ENCODE data around the gene HSFX1. TPM values are rescaled to one million over a fixed set of nuclear protein-coding genes. Genes with fewer than 3 reads are reported as not detected.
A peak's percentile ranks its signal among the peaks of the same experiment; 100 is the strongest.
"Not testable (repeated sequence)": the region's sequence is repeated elsewhere in the genome, so short reads cannot be mapped to it uniquely, and the experiment has no call there.

The HSFX1 gene
- total RNA-seq, 6 experiments from 2014 or later, result 0.25 to 1.1 (median 0.70) TPM; not detected in 1

DNA sequence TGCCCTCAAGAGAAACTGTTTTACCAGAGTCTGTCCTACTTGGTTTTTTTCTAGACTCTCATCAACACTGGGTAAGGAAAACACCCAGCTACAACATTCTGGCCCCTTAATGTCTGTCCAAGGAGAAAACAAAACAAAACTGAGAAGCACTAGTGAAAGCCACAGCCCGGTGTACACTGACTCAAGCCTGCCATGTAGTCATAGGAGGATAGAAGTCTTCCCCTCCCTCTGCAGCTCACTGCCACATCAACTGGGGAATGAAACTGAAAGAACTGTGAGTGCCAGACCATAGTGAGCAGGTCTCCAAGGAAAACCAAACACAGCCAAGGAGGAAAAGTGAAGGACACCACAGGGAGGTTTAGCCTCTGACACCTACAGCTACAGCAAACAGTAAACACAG lies 21.7 kb downstream of the HSFX1 start:
- ATAC-seq, result peak in 2 of 4 donors; percentile 21 to 55
- no CpG with 5 or more reads among the region's 1 CpG for WGBS (ENCODE audit: insufficient coverage, low coverage, low lambda C conversion rate, missing lambda C conversion rate)
- intact Hi-C loops (cut with DNase I), result not testable (repeated sequence)

DNA sequence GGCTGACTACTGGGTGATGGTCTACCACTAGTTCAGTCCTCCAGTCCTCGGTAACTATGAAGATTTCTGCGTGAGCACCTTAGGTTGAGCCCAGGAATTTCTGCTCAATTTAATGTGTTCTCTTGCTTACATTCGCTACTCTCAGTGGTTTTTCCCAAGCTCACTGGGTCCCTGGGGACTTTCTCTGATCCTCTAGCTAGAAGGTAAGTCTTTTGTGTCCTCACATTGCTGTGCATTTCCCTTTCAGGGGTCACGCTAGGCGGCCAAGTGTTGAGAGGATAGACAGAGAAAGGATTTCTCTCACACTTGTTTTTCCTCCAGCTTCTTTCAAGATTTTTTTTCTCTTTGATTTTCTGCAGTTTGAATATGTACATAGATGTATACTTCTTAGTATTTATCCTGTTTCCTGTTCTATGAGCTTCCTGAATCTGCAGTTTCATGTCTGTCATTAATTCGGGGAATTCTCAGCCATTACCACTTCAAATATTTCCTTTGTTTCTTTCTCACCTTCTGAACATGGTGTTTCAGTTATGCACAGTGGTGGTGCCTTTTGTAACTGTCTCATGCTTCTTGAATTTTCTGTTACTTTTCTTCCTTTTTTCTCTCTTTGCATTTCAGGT lies 25.3 kb downstream of the HSFX1 start:
- Histone ChIP-seq H3K27me3 (no peaks in the 10 kb centered on the region), H3K36me3 (no peaks in the 10 kb centered on the region), H3K4me3 (no peak overlapping the region), H3K4me1 (no peaks in the 10 kb centered on the region), H3K9me3 (no peaks in the 10 kb centered on the region), H3K27ac (no peak overlapping the region)
- ATAC-seq (no peak), DNase-seq (no peak)
- TF ChIP-seq, protein P1, sequence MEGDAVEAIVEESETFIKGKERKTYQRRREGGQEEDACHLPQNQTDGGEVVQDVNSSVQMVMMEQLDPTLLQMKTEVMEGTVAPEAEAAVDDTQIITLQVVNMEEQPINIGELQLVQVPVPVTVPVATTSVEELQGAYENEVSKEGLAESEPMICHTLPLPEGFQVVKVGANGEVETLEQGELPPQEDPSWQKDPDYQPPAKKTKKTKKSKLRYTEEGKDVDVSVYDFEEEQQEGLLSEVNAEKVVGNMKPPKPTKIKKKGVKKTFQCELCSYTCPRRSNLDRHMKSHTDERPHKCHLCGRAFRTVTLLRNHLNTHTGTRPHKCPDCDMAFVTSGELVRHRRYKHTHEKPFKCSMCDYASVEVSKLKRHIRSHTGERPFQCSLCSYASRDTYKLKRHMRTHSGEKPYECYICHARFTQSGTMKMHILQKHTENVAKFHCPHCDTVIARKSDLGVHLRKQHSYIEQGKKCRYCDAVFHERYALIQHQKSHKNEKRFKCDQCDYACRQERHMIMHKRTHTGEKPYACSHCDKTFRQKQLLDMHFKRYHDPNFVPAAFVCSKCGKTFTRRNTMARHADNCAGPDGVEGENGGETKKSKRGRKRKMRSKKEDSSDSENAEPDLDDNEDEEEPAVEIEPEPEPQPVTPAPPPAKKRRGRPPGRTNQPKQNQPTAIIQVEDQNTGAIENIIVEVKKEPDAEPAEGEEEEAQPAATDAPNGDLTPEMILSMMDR (IDR thresholded peaks at IDR 0.05), result no peak
- no peak for TF ChIP-seq POLR2A (IDR thresholded peaks at IDR 0.05)
- 40% methylated on average over 6 of the region's 6 CpGs for WGBS (ENCODE audit: insufficient coverage, low coverage, low lambda C conversion rate, missing lambda C conversion rate)
- intact Hi-C loops (cut with DNase I), result no loop called here

More for the DNA sequence above, 21.7 kb downstream of the HSFX1 start:
- DNase-seq, H3K9me3 ChIP-seq, H3K27me3 ChIP-seq, H3K4me3 ChIP-seq, H3K36me3 ChIP-seq, H3K4me1 ChIP-seq, H3K27ac ChIP-seq: not testable (repeated sequence)

DNA sequence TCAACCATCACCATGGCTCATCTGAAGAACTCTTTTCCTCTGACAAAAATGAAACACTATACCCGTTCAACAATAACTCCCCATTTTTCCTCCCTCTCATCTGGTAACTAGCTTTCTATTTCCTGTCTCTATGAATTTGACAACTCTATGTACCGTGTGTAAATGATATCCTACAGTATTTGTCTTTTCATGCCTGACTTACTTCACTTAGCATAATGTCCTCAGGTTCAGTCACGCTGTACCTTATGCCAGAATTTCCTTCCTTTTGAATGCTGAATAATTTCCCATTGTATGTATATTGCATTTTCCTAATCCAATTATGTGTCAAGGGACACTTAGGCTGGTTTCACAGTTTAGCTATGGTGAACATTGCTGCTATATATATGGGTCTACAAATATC lies 26.1 kb downstream of the HSFX1 start:
- intact Hi-C loops (cut with DNase I), result no loop called here
- WGBS (ENCODE audit: insufficient coverage, low coverage, low lambda C conversion rate, missing lambda C conversion rate), result 35% methylated on average over 3 of the region's 3 CpGs
- H3K9me3 ChIP-seq, result no peaks in the 10 kb centered on the region
- no peaks in the 10 kb centered on the region for H3K27me3 ChIP-seq
- H3K4me3 ChIP-seq, result no peak overlapping the region
- no peaks in the 10 kb centered on the region for H3K36me3 ChIP-seq
- H3K27ac ChIP-seq, result no peak overlapping the region
- DNase-seq, result no peak
- TF ChIP-seq POLR2A (IDR thresholded peaks at IDR 0.05), result no peak
- TF ChIP-seq, protein P1 (IDR thresholded peaks at IDR 0.05), result no peak
- ATAC-seq, result no peak
- no peaks in the 10 kb centered on the region for H3K4me1 ChIP-seq

DNA sequence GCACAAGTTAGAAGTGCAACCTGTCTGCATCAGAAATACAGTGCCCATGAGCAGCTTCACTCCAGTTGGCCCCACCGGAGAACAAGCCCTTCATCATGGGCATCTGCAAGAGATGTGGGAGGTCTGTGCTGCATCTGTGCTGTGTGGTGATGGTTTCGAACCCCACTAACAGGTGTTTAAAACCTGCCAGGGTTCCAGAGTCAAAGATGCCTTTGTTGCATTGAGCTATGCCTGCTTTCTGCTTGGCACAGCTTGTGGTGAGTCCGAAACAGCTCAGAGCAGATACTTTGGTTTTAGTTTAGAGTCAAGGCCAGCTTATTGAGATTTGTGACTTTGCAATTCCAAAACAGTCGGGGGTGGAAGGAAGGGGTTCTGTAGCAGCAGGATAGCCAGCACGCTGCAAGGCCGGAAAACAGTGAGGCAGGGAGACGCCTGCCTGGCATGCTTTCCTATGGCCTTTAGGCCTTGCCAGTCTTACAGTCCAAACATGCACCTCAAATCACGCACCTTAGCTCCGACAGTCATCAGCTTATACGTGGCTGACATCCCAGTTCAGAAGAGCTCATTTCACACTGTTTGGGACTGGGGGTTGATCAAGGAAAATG lies 29.7 kb downstream of the HSFX1 start:
- Histone ChIP-seq H3K27me3 (no peaks in the 10 kb centered on the region), H3K9me3 (no peaks in the 10 kb centered on the region), H3K27ac (no peak overlapping the region), H3K4me1 (no peaks in the 10 kb centered on the region), H3K4me3 (no peak overlapping the region), H3K36me3 (no peaks in the 10 kb centered on the region)
- intact Hi-C loops (cut with DNase I), result no loop called here
- ATAC-seq (no peak), DNase-seq (no peak)
- TF ChIP-seq, protein P1 (IDR thresholded peaks at IDR 0.05), result no peak
- no peak for TF ChIP-seq POLR2A (IDR thresholded peaks at IDR 0.05)
- WGBS (ENCODE audit: insufficient coverage, low coverage, low lambda C conversion rate, missing lambda C conversion rate), result no CpG with 5 or more reads among the region's 10 CpGs

DNA sequence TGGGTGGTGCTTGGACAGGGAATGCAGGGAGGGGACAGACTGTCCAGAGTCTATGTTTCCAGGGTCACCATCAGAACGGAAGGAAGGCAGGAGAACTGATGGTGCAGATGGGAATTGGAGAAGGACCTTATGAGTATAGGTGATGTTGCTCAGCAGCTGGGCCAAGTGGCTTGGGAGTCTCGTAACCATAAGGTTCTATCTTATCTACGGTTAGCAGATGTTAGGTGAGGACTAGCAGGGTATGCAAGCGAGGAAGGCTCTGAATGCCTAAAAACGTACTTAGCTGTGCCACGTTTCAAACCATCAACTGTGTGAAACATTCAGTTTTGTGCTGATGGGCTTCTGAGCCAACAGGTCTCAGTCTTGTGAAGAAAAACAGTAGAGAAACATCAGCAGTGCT lies 30.2 kb downstream of the HSFX1 start:
- TF ChIP-seq POLR2A (IDR thresholded peaks at IDR 0.05), result no peak
- TF ChIP-seq, protein P1 (IDR thresholded peaks at IDR 0.05), result no peak
- DNase-seq (no peak), ATAC-seq (no peak)
- no peak overlapping the region for H3K27ac ChIP-seq
- intact Hi-C loops (cut with DNase I), result no loop called here
- WGBS (ENCODE audit: insufficient coverage, low coverage, low lambda C conversion rate, missing lambda C conversion rate), result 46% methylated on average over 4 of the region's 6 CpGs
- H3K36me3 ChIP-seq, result no peaks in the 10 kb centered on the region
- H3K9me3 ChIP-seq, result no peaks in the 10 kb centered on the region
- no peaks in the 10 kb centered on the region for H3K27me3 ChIP-seq
- H3K4me1 ChIP-seq, result no peaks in the 10 kb centered on the region
- H3K4me3 ChIP-seq, result no peak overlapping the region
